Daoy (cell line): ENCODE data around the gene SMAD3. TPM values are rescaled to one million over a fixed set of nuclear protein-coding genes. Genes with fewer than 3 reads are reported as not detected.
"Not testable (repeated sequence)": the region's sequence is repeated elsewhere in the genome, so short reads cannot be mapped to it uniquely, and the experiment has no call there.

Experiments used
- DNase-seq: peaks from one replicate; pipeline ENCODE4 v3.0.0-alpha.2; 2015; ENCODE audit warnings: low read depth
- total RNA-seq: library from RNA; depleted of rRNA; stranded (reverse); fragments of >200 nt; shearing (Covaris generic); gene quantifications from 2 replicates; pipeline ENCODE4 v1.2.3, GENCODE V29; 2014; rRNA removed

The SMAD3 gene
- 44.1 and 48.1 TPM in 2 replicates for total RNA-seq

DNA sequence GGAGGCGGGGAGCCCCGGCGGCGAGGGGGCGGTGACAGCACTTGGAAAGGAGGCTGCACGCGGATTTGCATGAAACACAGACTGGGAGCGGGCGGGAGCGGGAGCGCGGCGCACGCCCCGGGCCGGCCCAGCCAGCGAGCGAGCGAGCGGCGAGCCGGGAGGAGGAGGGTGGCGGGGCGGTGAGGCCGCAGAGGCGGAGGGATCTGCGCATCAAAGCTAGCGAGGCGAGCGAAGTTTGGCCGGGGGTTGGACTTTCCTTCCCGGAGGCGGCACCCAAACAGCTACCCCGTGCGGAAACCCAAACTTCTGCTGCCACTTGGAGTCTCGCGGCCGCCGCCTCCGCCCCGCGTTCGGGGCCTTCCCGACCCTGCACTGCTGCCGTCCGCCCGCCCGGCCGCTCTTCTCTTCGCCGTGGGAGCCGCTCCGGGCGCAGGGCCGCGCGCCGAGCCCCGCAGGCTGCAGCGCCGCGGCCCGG, at the start of gene SMAD3:
TSS of gene SMAD3 (plus strand) at position 72 of the 475 bp plus-strand sequence. CDS start 553 bp downstream, outside the sequence.
- peak; percentile 95 for DNase-seq

DNA sequence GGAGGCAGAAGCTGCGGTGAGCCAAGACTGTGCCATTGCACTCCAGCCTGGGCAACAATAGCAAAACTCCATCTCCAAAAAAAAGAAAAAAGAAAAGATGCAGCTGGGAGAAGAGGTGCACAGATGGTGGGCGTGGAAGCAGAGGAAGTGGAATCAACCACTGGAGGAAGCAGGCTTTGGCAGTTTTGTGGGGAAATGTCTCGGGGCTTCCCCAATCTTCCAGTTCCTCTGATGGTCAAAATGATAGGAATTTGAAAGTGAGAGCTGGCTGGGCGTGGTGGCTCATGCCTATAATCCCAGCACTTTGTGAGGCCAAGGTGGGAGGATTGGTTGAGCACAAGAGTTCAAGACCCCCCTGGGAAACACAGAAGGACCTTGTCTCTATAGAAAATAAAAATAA, 48.1 kb upstream of the SMAD3 start:
- no peak for DNase-seq

DNA sequence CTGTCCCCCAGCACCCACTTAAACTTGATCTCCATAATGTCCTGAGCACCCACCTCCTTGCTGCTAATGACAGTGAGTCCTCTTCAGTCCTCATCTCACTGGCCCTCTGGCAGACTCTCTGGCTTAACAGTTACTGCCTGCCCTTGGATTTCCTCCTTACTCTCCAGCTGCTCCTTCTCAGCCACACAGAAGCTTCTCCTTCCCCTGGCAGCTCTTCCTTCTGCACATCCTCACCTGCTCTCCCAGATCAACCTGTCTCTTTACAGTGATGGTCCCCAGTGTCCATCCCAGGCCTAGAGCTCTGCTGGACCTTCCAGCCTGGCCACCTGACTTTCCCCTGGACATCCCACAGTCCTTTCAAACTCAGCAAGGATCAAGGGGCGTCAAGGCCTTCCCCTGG, 47.4 kb upstream of the SMAD3 start:
- DNase-seq = no peak

DNA sequence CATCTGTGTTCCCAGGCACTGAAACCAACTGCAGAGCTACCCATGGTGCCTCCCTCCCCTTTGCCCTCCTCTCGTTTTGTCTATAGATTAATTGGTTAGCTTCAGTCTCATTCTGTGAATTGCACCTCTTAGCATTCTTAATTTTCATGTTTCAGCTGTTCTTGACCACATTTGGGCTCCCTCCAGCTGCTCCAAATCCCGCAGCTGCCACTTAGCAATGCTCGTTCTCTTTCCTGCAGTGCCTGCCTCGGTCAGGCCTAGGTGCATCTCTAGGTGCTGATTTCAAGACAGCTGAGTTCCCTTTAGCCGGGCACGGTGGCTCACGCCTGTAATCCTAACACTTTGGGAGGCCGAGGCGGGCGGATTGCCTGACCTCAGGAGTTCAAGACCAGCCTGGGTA, 47.0 kb upstream of the SMAD3 start:
- DNase-seq = no peak

- DNase-seq = no peak
Measured at GRCh38 chr15:67019069-67019468, 46.3 kb upstream of the SMAD3 start.

GRCh38 chr15:67019884-67020520, 45.4 kb upstream of the SMAD3 start:
- DNase-seq = no peak

DNA sequence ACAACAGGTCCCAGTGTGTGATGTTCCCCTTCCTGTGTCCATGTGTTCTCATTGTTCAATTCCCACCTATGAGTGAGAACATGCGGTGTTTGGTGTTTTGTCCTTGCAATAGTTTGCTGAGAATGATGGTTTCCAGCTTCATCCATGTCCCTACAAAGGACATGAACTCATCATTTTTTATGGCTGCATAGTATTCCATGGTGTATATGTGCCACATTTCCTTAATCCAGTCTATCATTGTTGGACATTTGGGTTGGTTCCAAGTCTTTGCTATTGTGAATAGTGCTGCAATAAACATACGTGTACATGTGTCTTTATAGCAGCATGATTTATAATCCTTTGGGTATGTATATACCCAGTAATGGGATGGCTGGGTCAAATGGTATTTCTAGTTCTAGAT, 44.7 kb upstream of the SMAD3 start:
- not testable (repeated sequence) for DNase-seq

- no peak for DNase-seq
Measured at GRCh38 chr15:67021455-67021854, 43.9 kb upstream of the SMAD3 start.

GRCh38 chr15:67022587-67023105, 42.8 kb upstream of the SMAD3 start:
- DNase-seq = no peak

GRCh38 chr15:67023517-67024313, 41.7 kb upstream of the SMAD3 start:
- no peak for DNase-seq

DNA sequence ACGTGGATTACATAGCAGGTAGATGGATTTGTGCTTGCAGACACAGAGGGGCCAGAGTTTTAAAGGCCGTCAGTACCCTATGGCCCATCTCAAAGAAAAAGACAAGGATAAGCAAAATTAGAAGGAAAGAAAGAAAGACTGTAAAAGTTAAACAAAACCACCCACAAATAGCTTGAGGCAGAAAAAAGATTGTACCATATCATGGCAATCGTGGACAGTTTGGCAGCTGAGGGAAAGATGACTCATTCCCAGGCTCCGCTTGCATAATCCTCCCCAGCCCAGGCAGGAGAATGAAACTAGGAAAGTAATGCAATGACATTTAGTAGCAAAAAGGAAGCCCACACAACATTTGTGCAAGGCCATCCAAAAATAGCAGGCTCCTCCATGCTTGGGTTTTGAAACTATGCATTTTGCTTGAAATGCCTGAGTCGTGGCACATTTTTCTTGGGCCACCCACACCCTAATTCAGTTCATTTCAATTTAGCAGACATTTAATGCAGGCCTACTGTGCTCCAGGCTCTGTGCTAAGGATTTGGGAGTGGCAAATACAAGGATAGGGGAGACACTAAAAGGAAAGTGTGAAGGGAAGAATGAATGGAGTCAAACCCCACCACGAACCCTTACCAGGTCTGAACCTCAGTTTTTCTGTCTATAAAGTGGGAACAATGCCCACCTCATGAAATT, 40.9 kb upstream of the SMAD3 start:
- peak; percentile 90 for DNase-seq

- no peak for DNase-seq
Measured at GRCh38 chr15:67024998-67025368, 40.4 kb upstream of the SMAD3 start.

GRCh38 chr15:67025719-67026609, 39.4 kb upstream of the SMAD3 start:
- DNase-seq = peak; percentile 60

DNA sequence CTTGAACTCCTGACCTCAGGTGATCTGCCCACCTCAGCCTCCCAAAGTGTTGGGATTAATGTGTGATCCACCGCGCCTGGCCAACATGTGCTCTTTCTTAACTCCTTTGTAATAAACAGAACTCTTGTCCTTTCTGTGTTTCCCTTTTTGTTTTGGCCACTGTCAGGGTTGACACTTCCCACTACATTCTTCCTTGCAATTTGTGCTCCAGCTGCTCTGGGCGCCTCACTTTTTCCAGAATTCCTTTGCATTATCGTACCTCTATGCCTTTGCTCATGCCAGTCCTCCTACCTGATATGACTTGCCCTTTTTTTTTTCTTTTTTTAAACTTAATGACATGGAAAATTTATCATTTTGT, 38.8 kb upstream of the SMAD3 start:
- DNase-seq = no peak

- not testable (repeated sequence) for DNase-seq
Measured at GRCh38 chr15:67028440-67028839, 37.0 kb upstream of the SMAD3 start.

- DNase-seq = no peak
Measured at GRCh38 chr15:67030036-67030762, 35.2 kb upstream of the SMAD3 start.

DNA sequence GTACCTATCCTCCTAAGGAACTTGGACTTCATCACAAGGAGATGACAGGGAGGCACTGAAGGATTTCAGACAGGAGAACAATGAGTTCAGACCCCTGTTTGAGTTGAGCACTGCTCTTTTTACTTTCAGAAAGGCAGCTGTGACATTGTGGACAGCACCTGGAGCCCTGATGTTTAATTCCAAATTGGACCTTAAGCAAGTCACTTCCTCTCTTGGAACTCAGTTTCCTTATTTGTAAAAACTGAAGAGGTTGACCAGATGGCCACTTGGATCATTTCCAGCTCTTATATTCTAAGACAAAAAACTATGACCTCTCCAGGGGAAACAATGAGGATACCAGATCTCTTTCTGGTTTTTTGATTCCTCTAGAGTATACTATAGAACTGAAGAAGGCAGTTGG, 34.1 kb upstream of the SMAD3 start:
- DNase-seq = no peak

DNA sequence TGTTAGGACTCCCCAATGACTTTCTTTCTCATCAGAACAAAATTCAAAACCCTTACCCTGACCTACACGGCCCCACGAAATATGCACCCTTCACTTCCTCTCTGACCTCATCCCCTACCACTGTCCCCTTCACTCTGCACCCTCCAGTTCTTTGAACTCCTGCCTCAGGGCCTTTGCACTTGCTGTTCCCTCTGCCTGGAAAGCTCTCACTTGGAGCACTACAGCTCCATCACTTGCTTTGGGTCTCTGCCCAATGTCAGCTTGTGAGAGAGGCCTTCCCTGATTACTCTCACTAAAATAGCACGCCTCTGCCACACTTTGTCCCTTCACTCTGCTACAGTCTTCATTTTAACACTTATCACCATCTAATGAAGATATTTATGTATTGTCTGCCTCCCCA, 32.8 kb upstream of the SMAD3 start:
- DNase-seq = no peak

DNA sequence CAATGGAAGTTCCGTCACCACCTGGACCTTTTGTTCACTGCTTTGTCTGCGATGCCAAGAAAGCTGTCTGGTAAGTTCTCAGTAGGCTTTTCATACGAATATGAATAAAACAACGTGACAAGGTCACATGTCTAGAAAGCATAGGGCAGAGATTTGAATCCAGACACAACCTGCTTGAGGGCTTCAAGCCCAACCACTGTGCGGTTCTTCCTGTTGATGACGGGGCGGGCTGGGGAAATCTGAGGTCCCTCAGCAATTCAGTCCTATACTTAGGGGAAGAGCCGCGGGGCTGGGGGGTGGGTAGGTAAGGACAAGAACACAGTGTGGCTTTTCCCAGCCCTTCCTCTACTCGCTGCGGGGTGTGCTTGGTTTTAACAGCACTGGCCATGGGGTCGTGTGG, 32.4 kb upstream of the SMAD3 start:
- DNase-seq = no peak

GRCh38 chr15:67033571-67034044, 31.8 kb upstream of the SMAD3 start:
- DNase-seq = no peak

GRCh38 chr15:67035886-67036285, 29.5 kb upstream of the SMAD3 start:
- no peak for DNase-seq
